Small intestine (tissue), 7 donors: ENCODE measurements around the gene LHX8. TPM values are rescaled to one million over a fixed set of nuclear protein-coding genes. Genes with fewer than 3 reads are reported as not detected.

Experiments
- DNase-seq, 2 donors: peaks; one replicate each; pipeline versions ENCODE4 v3.0.0 to v3.0.0-alpha.2; 2013
- FAIRE-seq: peaks from 2 replicates; lab custom pipeline; 2012; peaks lifted over from hg19 to GRCh38; lab: Jason Lieb, UNC
- H3K27ac ChIP-seq, 3 donors: one replicate each; pipeline ENCODE4 v1.5.1; 2013; ENCODE audit warnings: low read length in 2 of 3, mild to moderate bottlenecking in 2 of 3, control low read depth in 1 of 3, inconsistent platforms in 1 of 3, low read depth in 1 of 3, moderate library complexity in 1 of 3
- H3K27me3 ChIP-seq, 3 donors: one replicate each; pipeline ENCODE4 v1.6.1; 2013; ENCODE audit warnings: low read length in 3 of 3, inconsistent platforms in 1 of 3; ENCODE audit not compliant: control insufficient read depth in 3 of 3, insufficient read depth in 3 of 3
- H3K36me3 ChIP-seq, 3 donors: one replicate each; pipeline ENCODE4 v1.6.1; 2013; ENCODE audit warnings: low read length in 3 of 3, inconsistent platforms in 1 of 3, low read depth in 1 of 3, mild to moderate bottlenecking in 1 of 3, moderate library complexity in 1 of 3; ENCODE audit not compliant: control insufficient read depth in 3 of 3, insufficient read depth in 2 of 3
- H3K4me1 ChIP-seq, 3 donors: one replicate each; pipeline ENCODE4 v1.6.1; 2013; ENCODE audit warnings: low read length in 2 of 3, inconsistent platforms in 1 of 3, low read depth in 1 of 3, mild to moderate bottlenecking in 1 of 3, moderate library complexity in 1 of 3; ENCODE audit not compliant: control insufficient read depth in 3 of 3, insufficient read depth in 2 of 3
- H3K4me3 ChIP-seq, 3 donors: one replicate each; pipeline ENCODE4 v1.5.1; 2013; ENCODE audit warnings: low read length in 3 of 3, control low read depth in 1 of 3, inconsistent platforms in 1 of 3, low read depth in 1 of 3, mild to moderate bottlenecking in 1 of 3, moderate library complexity in 1 of 3
- H3K9me3 ChIP-seq, 2 donors: one replicate each; pipeline ENCODE4 v1.6.1; 2013; ENCODE audit warnings: low read depth in 1 of 2, low read length in 1 of 2; ENCODE audit not compliant: control insufficient read depth in 2 of 2, insufficient read depth in 1 of 2
- WGBS, 3 donors: extraction: QIAGEN DNeasy Blood & Tissue Kit; methylation state at CpG; one replicate each; pipeline ENCODE4 v1.1.7; 2013; 5-methylcytosine and 5-hydroxymethylcytosine counted together
- polyA plus RNA-seq, 4 donors: library from polyadenylated mRNA; stranded (reverse) in 3 of 4; unstranded in 1 of 4; fragments of 200-250 nt in 3 of 4; fragments of 120-200 nt in 1 of 4; gene quantifications; one replicate each; pipeline versions ENCODE4 v1.2.1 to v1.2.3, GENCODE V29; 2013
- donor health status: healthy with polysubstance abuse.
- donor health status: control.
- donor health status: control.
- donor health status: Bipolar disorder and iron deficiency.
- donor health status: healthy.

Gene LHX8
- polyA plus RNA-seq, 4 donors = not detected

DNA sequence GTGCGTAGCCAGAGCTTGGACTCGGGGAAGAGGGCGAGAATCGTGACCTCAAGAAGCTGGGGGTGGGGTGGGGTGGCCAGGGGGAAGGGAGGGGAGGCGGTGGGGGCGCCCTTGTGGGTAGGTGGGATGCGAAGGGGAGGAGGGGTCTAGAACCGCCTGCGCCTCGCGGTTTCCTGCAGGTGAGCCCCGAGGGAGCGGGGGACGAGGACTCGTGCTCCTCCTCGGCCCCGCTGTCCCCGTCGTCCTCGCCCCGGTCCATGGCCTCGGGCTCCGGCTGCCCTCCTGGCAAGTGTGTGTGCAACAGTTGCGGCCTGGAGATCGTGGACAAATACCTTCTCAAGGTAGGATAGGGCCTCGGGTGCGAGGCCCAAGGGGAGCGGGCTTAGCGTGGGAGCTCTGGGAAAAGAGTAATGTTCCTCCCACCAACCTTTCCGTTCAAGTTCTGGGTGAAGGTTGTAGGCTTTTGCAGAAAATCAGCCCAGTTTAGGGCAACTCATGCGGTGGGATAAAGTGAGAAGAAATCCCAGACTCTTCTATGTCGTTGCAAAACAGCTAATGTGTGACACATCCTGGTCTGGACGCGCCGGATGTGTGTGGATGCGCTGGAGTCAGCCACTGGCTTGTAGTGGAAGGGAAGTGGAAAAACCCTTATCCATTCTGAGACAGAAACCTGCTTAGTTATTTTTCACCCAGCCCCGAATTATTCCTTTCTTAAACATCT lies 2.9 kb downstream of the LHX8 start:
- Histone ChIP-seq H3K4me3 (no peak overlapping the region), H3K36me3 (no peaks in the 10 kb centered on the region), H3K27me3 (peaks cover 7 to 56% (median 39%) of the 10 kb centered on the region in 3 donors), H3K4me1 (peaks cover 0 to 8% (median 0%) of the 10 kb centered on the region in 3 donors), H3K27ac (no peak overlapping the region), H3K9me3 (no peaks in the 10 kb centered on the region)
- WGBS, 3 donors = 5 to 16% (median 8%) methylated on average over 32 to 37 of the region's 37 CpGs
- DNase-seq (no peak), FAIRE-seq (no peak)

DNA sequence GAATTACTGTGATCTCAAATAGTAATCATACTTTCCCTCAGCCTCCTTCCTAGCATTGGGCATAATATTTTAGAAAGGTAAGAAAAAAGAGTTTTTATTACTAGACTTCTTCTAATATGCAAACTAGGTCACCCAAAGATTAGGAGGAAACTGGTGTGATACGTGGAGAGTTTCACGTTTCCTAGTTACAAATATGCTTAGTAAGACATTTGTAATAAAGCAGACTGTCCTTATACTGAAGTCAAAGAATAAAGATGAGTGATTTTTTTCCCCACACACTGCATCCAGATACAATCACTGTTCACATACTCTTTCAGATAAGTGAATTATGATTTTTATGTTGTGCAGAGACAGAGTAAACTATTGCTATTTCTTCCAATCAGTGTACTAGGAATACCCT lies 17.9 kb downstream of the LHX8 start:
- H3K36me3 ChIP-seq = no peaks in the 10 kb centered on the region
- no peak for DNase-seq
- no peak overlapping the region for H3K4me3 ChIP-seq
- no peaks in the 10 kb centered on the region for H3K4me1 ChIP-seq
- no peak overlapping the region for H3K27ac ChIP-seq
- 54 to 64% (median 59%) methylated on average over 2 of the region's 2 CpGs for WGBS, 3 donors
- peaks cover 0 to 2% (median 0%) of the 10 kb centered on the region in 3 donors for H3K27me3 ChIP-seq
- H3K9me3 ChIP-seq = no peaks in the 10 kb centered on the region
- FAIRE-seq = no peak

DNA sequence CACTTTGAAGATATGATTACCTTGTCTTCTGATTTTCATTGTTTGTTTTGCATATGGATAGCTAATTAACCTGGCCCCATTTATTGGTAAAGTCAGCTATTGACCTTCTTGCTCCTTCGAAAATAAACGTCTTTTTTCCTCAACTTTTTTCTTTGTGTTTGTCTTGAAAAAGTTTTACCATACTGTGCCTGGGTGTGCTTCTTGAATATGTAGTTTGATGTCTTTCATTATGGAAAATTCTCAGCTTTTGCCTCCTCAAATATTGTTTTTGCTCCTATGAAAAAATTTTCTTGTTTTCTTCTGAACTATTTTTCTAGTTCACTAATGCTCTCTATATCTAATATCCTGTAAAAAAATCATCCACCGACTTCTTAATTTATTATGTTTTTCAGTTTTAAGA lies 25.0 kb downstream of the LHX8 start:
- Histone ChIP-seq H3K4me3 (no peak overlapping the region), H3K27me3 (peaks cover 0 to 2% (median 0%) of the 10 kb centered on the region in 3 donors), H3K27ac (no peak overlapping the region), H3K4me1 (no peaks in the 10 kb centered on the region), H3K9me3 (no peaks in the 10 kb centered on the region), H3K36me3 (no peaks in the 10 kb centered on the region)
- 73 to 90% (median 80%) methylated on average over 3 of the region's 3 CpGs for WGBS, 3 donors
- FAIRE-seq (no peak), DNase-seq (no peak)

DNA sequence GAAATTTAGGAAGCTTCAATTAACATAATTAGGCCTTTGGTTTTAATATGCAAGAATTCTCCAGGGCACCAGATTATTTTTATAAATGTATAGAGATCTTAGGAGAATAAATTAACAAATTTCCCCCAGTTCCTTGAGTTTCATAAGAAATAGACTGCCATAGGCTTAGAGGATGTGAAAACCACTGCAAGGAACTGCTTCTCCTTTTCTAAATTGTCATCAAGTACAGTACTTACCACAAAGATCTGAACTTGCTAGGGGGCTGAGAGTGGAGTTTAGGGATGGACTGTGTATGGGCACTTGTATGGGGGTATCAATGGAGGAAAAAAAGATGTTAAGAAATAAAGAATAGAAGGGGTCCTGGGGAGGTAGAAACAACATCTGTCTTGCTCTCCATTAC lies 31.1 kb downstream of the LHX8 start:
- DNase-seq (no peak), FAIRE-seq (no peak)
- H3K27me3 ChIP-seq = no peaks in the 10 kb centered on the region
- no peak overlapping the region for H3K4me3 ChIP-seq
- no peaks in the 10 kb centered on the region for H3K4me1 ChIP-seq
- H3K9me3 ChIP-seq = no peaks in the 10 kb centered on the region
- no peaks in the 10 kb centered on the region for H3K36me3 ChIP-seq
- no peak overlapping the region for H3K27ac ChIP-seq

DNA sequence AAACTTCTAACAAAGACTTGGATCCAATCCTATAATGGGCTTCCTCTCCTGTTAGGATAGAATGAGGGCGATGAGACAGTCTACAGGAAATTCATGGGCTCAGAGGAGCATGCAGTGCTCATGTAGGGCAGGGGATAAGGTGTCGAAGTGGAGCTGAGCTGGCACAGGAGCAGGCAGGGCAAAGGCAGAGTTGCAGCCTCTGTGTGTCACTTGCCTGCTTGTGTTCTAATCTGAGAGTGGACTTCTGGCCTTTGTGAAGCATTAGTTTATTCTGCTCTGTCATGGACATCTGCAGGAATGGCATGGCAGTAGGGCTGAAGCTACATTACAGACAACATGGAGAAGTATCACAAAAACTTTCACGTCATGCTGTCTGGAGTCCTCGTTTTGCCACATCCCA lies 32.6 kb downstream of the LHX8 start:
- DNase-seq = no peak
- WGBS, 3 donors = 66 to 83% (median 67%) methylated on average over 4 of the region's 4 CpGs

DNA sequence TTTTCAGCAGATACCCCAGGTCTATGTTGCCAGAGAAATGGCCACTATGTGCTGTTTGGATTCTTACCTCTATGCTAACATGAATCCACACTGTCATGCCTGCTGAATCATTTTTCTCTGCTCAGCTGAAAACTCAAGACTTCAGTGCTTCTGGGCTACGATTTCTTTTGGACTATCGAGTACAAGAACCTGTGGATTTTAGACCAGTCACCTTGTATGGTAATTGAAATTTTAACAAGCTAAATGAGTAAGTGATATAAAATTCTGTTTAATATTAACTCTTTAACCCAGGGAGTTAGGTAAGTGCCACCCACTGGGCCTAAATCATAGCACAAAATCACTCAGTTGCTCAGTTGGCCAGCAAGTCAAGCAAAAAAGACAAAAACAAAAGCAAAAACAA lies 35.8 kb downstream of the LHX8 start:
- H3K4me1 ChIP-seq = no peaks in the 10 kb centered on the region
- no peaks in the 10 kb centered on the region for H3K9me3 ChIP-seq
- FAIRE-seq (no peak), DNase-seq (no peak)
- H3K4me3 ChIP-seq = no peak overlapping the region
- H3K27ac ChIP-seq = no peak overlapping the region
- no peaks in the 10 kb centered on the region for H3K36me3 ChIP-seq
- 81 to 89% (median 89%) methylated on average over 2 of the region's 2 CpGs for WGBS, 3 donors
- no peaks in the 10 kb centered on the region for H3K27me3 ChIP-seq

More for the DNA sequence above, 32.6 kb downstream of the LHX8 start:
- H3K4me3 ChIP-seq = no peak overlapping the region
- no peaks in the 10 kb centered on the region for H3K36me3 ChIP-seq
- H3K27ac ChIP-seq = no peak overlapping the region
- no peaks in the 10 kb centered on the region for H3K4me1 ChIP-seq
- no peaks in the 10 kb centered on the region for H3K9me3 ChIP-seq
- FAIRE-seq = no peak
- H3K27me3 ChIP-seq = no peaks in the 10 kb centered on the region

DNA sequence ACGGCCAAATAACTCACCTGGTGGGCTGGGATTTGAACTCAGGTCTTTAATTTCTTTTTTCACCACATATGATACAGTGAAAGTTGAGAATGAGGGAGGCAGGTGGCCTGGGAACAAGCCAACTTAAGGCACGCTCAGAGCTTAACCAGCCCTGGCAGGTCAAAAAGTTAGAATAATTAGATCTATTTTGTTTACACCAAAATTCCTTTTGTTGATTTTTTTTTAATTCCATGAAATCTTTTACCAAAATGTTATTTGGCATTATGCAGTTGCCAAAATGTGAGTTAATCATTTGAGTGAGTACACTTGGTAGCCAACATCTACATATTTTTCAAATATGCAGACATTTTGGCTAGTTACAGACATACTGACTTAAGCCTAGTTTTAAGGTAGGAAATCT lies 36.8 kb downstream of the LHX8 start:
- H3K27me3 ChIP-seq = no peaks in the 10 kb centered on the region
- H3K4me1 ChIP-seq = no peaks in the 10 kb centered on the region
- H3K27ac ChIP-seq = no peak overlapping the region
- no peak for FAIRE-seq
- no peak overlapping the region for H3K4me3 ChIP-seq
- 49 to 64% (median 52%) methylated on average over 2 of the region's 2 CpGs for WGBS, 3 donors
- H3K36me3 ChIP-seq = no peaks in the 10 kb centered on the region
- no peaks in the 10 kb centered on the region for H3K9me3 ChIP-seq
- no peak for DNase-seq

DNA sequence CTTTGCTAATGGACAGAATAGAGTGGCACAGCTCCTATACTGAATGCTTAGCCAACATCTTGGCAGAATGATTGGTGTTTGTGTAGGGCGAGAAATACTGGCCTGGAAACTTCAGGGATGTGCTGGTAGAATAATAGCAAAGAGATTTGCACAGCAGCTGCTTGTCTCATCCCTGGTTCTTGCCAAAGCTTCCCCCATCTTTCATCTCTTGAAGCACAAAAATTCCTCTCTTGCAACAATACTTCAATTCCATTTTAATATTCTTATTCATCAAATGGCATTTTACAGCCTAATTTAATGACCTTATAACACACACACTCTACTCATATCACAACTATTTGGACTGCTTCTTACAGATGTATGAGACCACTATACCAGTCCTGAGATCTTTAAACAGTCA lies 37.7 kb downstream of the LHX8 start:
- Histone ChIP-seq H3K27ac (no peak overlapping the region), H3K4me1 (no peaks in the 10 kb centered on the region), H3K4me3 (no peak overlapping the region), H3K27me3 (no peaks in the 10 kb centered on the region), H3K36me3 (no peaks in the 10 kb centered on the region), H3K9me3 (no peaks in the 10 kb centered on the region)
- 63 to 81% (median 80%) methylated on average over 1 of the region's 1 CpG for WGBS, 3 donors
- DNase-seq = no peak
- FAIRE-seq = no peak

DNA sequence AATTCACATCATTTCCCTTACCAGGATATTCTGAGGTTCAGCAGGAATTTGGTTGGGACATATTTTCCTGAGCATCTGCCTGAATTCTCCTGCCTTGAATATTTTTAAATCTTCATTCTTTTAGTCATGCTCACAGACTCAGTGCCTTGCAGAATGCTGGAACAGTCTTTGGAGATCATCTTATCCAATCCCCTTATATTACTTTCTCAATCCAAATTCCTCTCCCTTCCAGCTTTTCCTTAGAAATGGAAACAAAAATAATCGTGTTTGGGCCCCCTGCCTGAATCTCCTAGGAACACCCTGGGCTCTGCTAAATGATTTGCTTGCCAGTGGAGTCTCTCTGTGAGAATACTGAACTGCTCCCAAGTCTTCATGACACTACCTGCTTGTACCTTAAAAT lies 38.4 kb downstream of the LHX8 start:
- Histone ChIP-seq H3K9me3 (no peaks in the 10 kb centered on the region), H3K27ac (no peak overlapping the region), H3K36me3 (no peaks in the 10 kb centered on the region), H3K27me3 (no peaks in the 10 kb centered on the region), H3K4me1 (no peaks in the 10 kb centered on the region), H3K4me3 (no peak overlapping the region)
- 34 to 40% (median 38%) methylated on average over 1 of the region's 1 CpG for WGBS, 3 donors
- no peak for FAIRE-seq
- DNase-seq = no peak
